Muscle of leg (tissue), 11 donors: ENCODE results near the gene MFSD2B. TPM values are rescaled to one million over a fixed set of nuclear protein-coding genes. Genes with fewer than 3 reads are reported as not detected.

ENCODE experiments used
- DNase-seq: peaks from one replicate; pipeline ENCODE4 v3.0.0; 2013
- H3K27ac ChIP-seq: one replicate; pipeline ENCODE4 v1.5.1; 2013; ENCODE audit warnings: mild to moderate bottlenecking, low read length, control low read depth
- H3K27me3 ChIP-seq: one replicate; pipeline ENCODE4 v1.6.1; 2013; ENCODE audit warnings: low read length; ENCODE audit not compliant: control insufficient read depth, insufficient read depth
- H3K36me3 ChIP-seq: one replicate; pipeline ENCODE4 v1.6.1; 2013; ENCODE audit warnings: low read length; ENCODE audit not compliant: control insufficient read depth, insufficient read depth
- H3K4me1 ChIP-seq: one replicate; pipeline ENCODE4 v1.6.1; 2013; ENCODE audit warnings: low read length; ENCODE audit not compliant: control insufficient read depth, insufficient read depth
- H3K4me3 ChIP-seq: one replicate; pipeline ENCODE4 v1.5.1; 2013; ENCODE audit warnings: low read length, control low read depth
- H3K9me3 ChIP-seq: replicated peaks from 2 replicates; pipeline ENCODE4 v1.6.1; 2013; ENCODE audit warnings: low read depth, low read length; ENCODE audit not compliant: control insufficient read depth
- WGBS: methylation state at CpG from one replicate; pipeline ENCODE4 v1.1.5; 2013; ENCODE audit warnings: missing lambda C conversion rate; ENCODE audit not compliant: insufficient coverage; 5-methylcytosine and 5-hydroxymethylcytosine counted together
- polyA plus RNA-seq, 8 donors: library from polyadenylated mRNA; unstranded; fragments of 120-200 nt; gene quantifications; one replicate each; pipeline versions ENCODE4 v1.2.1 to v1.2.3, GENCODE V29; 2013; ENCODE audit warnings: inconsistent platforms in 1 of 8, low replicate concordance in 1 of 8; ENCODE audit not compliant: insufficient read length in 8 of 8, insufficient read depth in 1 of 8
- total RNA-seq: library from RNA; stranded (reverse); fragments of 120-200 nt; gene quantifications from one replicate; pipeline ENCODE4 v1.2.4, GENCODE V29; 2013

MFSD2B gene
- total and polyA plus RNA-seq, 9 donors, result 0.18 to 3.5 (median 2.2) TPM

GRCh38 chr2:24018241-24018640, 8.4 kb downstream of the MFSD2B start:
- H3K4me3 ChIP-seq, result no peak overlapping the region
- H3K36me3 ChIP-seq, result peaks cover 11% of the 10 kb centered on the region
- H3K27me3 ChIP-seq, result no peaks in the 10 kb centered on the region
- H3K27ac ChIP-seq, result no peak overlapping the region
- no peak for DNase-seq
- 64% methylated on average over 4 of the region's 9 CpGs for WGBS
- no peaks in the 10 kb centered on the region for H3K9me3 ChIP-seq
- H3K4me1 ChIP-seq, result no peaks in the 10 kb centered on the region

- Histone ChIP-seq H3K27me3 (no peaks in the 10 kb centered on the region), H3K4me3 (no peak overlapping the region), H3K9me3 (no peaks in the 10 kb centered on the region), H3K4me1 (no peaks in the 10 kb centered on the region), H3K36me3 (peaks cover 17% of the 10 kb centered on the region), H3K27ac (no peak overlapping the region)
- DNase-seq, result no peak
- WGBS, result 92% methylated on average over 3 of the region's 5 CpGs
Measured at GRCh38 chr2:24019729-24020128, 9.8 kb downstream of the MFSD2B start.

DNA sequence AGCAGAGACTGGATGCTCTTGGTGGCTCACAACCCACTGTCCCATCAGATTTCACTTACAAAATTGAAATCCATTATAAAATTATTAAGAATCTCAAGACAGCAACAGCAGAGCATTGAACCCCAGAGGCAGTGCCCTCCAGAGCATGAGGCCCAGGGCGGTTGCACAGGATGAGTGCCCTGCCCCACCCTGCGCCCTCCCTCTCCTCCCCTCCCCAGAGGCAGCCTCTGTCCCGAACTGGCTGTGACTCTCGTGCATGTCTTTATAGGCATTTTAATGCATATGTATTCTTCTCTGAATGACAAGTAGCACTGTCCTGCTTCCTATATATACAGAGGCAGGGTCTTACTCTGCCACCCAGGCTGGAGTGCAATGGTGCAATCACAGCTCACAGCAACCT, 10.4 kb downstream of the MFSD2B start:
- no peaks in the 10 kb centered on the region for H3K27me3 ChIP-seq
- no peak overlapping the region for H3K27ac ChIP-seq
- no peaks in the 10 kb centered on the region for H3K9me3 ChIP-seq
- peaks cover 22% of the 10 kb centered on the region for H3K36me3 ChIP-seq
- DNase-seq, result no peak
- H3K4me3 ChIP-seq, result no peak overlapping the region
- 83% methylated on average over 1 of the region's 4 CpGs for WGBS
- H3K4me1 ChIP-seq, result no peaks in the 10 kb centered on the region

- no peak for DNase-seq
- H3K9me3 ChIP-seq, result no peaks in the 10 kb centered on the region
- H3K27me3 ChIP-seq, result no peaks in the 10 kb centered on the region
- no peaks in the 10 kb centered on the region for H3K4me1 ChIP-seq
- no peak overlapping the region for H3K4me3 ChIP-seq
- H3K36me3 ChIP-seq, result peaks cover 30% of the 10 kb centered on the region
- H3K27ac ChIP-seq, result no peak overlapping the region
- WGBS, result 78% methylated on average over 15 of the region's 19 CpGs
Measured at GRCh38 chr2:24021122-24021998, 11.5 kb downstream of the MFSD2B start.

GRCh38 chr2:24022324-24022974, 12.6 kb downstream of the MFSD2B start:
- no peak overlapping the region for H3K27ac ChIP-seq
- no peak overlapping the region for H3K4me3 ChIP-seq
- H3K27me3 ChIP-seq, result no peaks in the 10 kb centered on the region
- WGBS, result 94% methylated on average over 14 of the region's 14 CpGs
- no peaks in the 10 kb centered on the region for H3K4me1 ChIP-seq
- H3K9me3 ChIP-seq, result no peaks in the 10 kb centered on the region
- H3K36me3 ChIP-seq, result peaks cover 34% of the 10 kb centered on the region
- DNase-seq, result no peak

- Histone ChIP-seq H3K4me3 (no peak overlapping the region), H3K27me3 (no peaks in the 10 kb centered on the region), H3K9me3 (no peaks in the 10 kb centered on the region), H3K27ac (no peak overlapping the region), H3K4me1 (no peaks in the 10 kb centered on the region), H3K36me3 (peaks cover 37% of the 10 kb centered on the region)
- WGBS, result 84% methylated on average over 12 of the region's 16 CpGs
- DNase-seq, result no peak
Measured at GRCh38 chr2:24022975-24023575, 13.2 kb downstream of the MFSD2B start.

DNA sequence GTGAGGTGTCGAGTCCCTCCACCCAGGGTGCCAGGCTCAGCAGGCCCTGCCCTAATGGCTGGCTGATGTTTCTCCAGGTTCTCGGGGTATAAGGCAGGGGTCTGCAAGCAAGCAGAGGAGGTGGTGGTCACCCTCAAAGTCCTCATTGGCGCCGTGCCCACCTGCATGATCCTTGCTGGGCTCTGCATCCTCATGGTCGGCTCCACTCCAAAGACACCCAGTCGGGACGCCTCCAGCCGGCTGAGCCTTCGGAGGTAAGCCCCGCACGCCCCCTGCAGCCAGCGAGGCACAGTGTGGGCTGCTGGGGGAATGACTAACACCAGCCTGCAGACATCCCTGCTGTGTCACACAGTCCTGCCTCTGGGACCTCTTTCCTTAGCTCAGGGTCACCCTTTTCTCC, 14.1 kb downstream of the MFSD2B start:
- WGBS, result 49% methylated on average over 8 of the region's 12 CpGs
- Histone ChIP-seq H3K9me3 (no peaks in the 10 kb centered on the region), H3K27ac (no peak overlapping the region), H3K27me3 (no peaks in the 10 kb centered on the region), H3K4me3 (no peak overlapping the region), H3K36me3 (peaks cover 37% of the 10 kb centered on the region), H3K4me1 (no peaks in the 10 kb centered on the region)
- DNase-seq, result no peak

GRCh38 chr2:24024996-24025663, 15.2 kb downstream of the MFSD2B start:
- Histone ChIP-seq H3K9me3 (no peaks in the 10 kb centered on the region), H3K27me3 (no peaks in the 10 kb centered on the region), H3K4me3 (no peak overlapping the region), H3K4me1 (no peaks in the 10 kb centered on the region), H3K27ac (no peak overlapping the region), H3K36me3 (peaks cover 45% of the 10 kb centered on the region)
- WGBS, result 84% methylated on average over 13 of the region's 17 CpGs
- DNase-seq, result no peak

DNA sequence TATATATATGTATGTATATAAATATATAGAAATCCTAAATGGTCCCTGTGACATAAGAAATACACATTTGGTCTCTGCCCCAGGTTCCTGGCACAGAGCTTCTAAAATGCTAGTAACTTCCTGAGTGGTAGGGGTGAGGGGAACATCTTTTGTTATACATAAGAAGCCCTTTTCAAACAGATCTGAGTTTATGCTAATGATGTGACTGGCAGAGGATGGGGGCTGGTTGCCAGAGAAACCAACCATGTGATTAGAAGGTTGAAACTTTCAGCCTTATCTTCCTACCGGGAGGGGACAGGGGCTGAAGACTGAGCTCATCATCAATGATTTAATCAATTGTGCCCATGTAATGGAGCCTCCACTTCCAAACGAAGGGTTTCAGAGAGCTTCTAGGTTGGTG, 16.3 kb downstream of the MFSD2B start:
- DNase-seq, result no peak
- H3K27ac ChIP-seq, result no peak overlapping the region
- H3K27me3 ChIP-seq, result no peaks in the 10 kb centered on the region
- no peaks in the 10 kb centered on the region for H3K9me3 ChIP-seq
- H3K36me3 ChIP-seq, result peaks cover 55% of the 10 kb centered on the region
- H3K4me3 ChIP-seq, result no peak overlapping the region
- WGBS, result no CpG with 5 or more reads among the region's 2 CpGs
- no peaks in the 10 kb centered on the region for H3K4me1 ChIP-seq
